GM23248 (cell line): ENCODE results near the gene RAPGEF2. TPM values are rescaled to one million over a fixed set of nuclear protein-coding genes. Genes with fewer than 3 reads are reported as not detected.

Experiments used
- DNase-seq: peaks from one replicate; pipeline ENCODE4 v3.0.0-alpha.2; 2015
- H2AFZ ChIP-seq: fragments of 200-600 bp; sonication (generic); 2 replicates; pipeline ENCODE4 v1.6.1; 2016; ENCODE audit warnings: antibody characterized with exemption
- H3F3A ChIP-seq: fragments of 200-600 bp; sonication (generic); 2 replicates; pipeline ENCODE4 v1.6.1; 2016; ENCODE audit warnings: mild to moderate bottlenecking, antibody characterized with exemption, mixed run types; ENCODE audit not compliant: insufficient read depth
- H3K27ac ChIP-seq: fragments of 200-600 bp; sonication (generic); 2 replicates; pipeline ENCODE4 v1.5.1; 2016; ENCODE audit warnings: mild to moderate bottlenecking
- H3K27me3 ChIP-seq: fragments of 200-600 bp; sonication (generic); replicated peaks from 2 replicates; pipeline ENCODE4 v1.6.1; 2016; ENCODE audit warnings: mild to moderate bottlenecking; ENCODE audit not compliant: insufficient read depth
- H3K36me3 ChIP-seq: fragments of 200-600 bp; sonication (generic); 2 replicates; pipeline ENCODE4 v1.6.1; 2016; ENCODE audit warnings: low read depth, mild to moderate bottlenecking
- H3K4me1 ChIP-seq: fragments of 200-600 bp; sonication (generic); 2 replicates; pipeline ENCODE4 v1.6.1; 2016; ENCODE audit warnings: mild to moderate bottlenecking; ENCODE audit not compliant: insufficient read depth
- H3K4me2 ChIP-seq: fragments of 200-600 bp; sonication (generic); one replicate; pipeline ENCODE4 v1.6.1; 2016; ENCODE audit warnings: mild to moderate bottlenecking; ENCODE audit not compliant: unreplicated experiment
- H3K4me3 ChIP-seq: fragments of 200-600 bp; sonication (generic); 2 replicates; pipeline ENCODE4 v1.5.1; 2016; ENCODE audit warnings: mild to moderate bottlenecking
- H3K79me2 ChIP-seq: fragments of 200-600 bp; sonication (generic); 2 replicates; pipeline ENCODE4 v1.6.1; 2016; ENCODE audit warnings: mild to moderate bottlenecking; ENCODE audit not compliant: insufficient read depth
- H3K9ac ChIP-seq: fragments of 200-600 bp; sonication (generic); 2 replicates; pipeline ENCODE4 v1.6.1; 2016; ENCODE audit warnings: mild to moderate bottlenecking
- H3K9me2 ChIP-seq: fragments of 200-600 bp; sonication (generic); 2 replicates; pipeline ENCODE4 v1.6.1; 2016; ENCODE audit warnings: mixed run types, mild to moderate bottlenecking, moderate library complexity; ENCODE audit not compliant: insufficient read depth
- H3K9me3 ChIP-seq: fragments of 200-600 bp; sonication (generic); one replicate; pipeline ENCODE4 v1.6.1; 2017; ENCODE audit warnings: low read depth
- H4K20me1 ChIP-seq: fragments of 200-600 bp; sonication (generic); 2 replicates; pipeline ENCODE4 v1.6.0; 2016; ENCODE audit not compliant: insufficient read depth
- EZH2 ChIP-seq: fragments of 200-600 bp; sonication (generic); IDR thresholded peaks from 2 replicates; pipeline ENCODE4 v1.6.1; 2018; ENCODE audit warnings: antibody characterized with exemption, mild to moderate bottlenecking; ENCODE audit not compliant: insufficient read depth, poor library complexity, severe bottlenecking
- EZH2phosphoT487 ChIP-seq: fragments of 200-600 bp; sonication (generic); IDR thresholded peaks from 2 replicates; pipeline ENCODE4 v1.6.1; 2018; ENCODE audit warnings: antibody characterized with exemption, moderate library complexity, mild to moderate bottlenecking, low read depth; ENCODE audit not compliant: insufficient read depth
- WGBS, 2 experiments: methylation state at CpG; one replicate each; pipeline ENCODE4 v1.1.6; 2015 to 2017; ENCODE audit warnings: low lambda C conversion rate in 2 of 2, low coverage in 1 of 2; ENCODE audit errors: missing lambda C conversion rate in 2 of 2; 5-methylcytosine and 5-hydroxymethylcytosine counted together
- in situ Hi-C: fragments of 300-500 bp; cut with MboI; formaldehyde crosslinking; loops from 2 replicates; pipeline ENCODE4 v1.15.0; 2020
- polyA plus RNA-seq: library from polyadenylated mRNA; unstranded; fragments of >200 nt; fragmentation: Nextera tagmentation; extraction: Ambion mirVana; gene quantifications from 2 replicates; pipeline ENCODE4 v1.2.1, GENCODE V29; 2016
- total RNA-seq: library from RNA; depleted of rRNA; stranded (reverse); fragments of >200 nt; shearing (Covaris generic); gene quantifications from 2 replicates; pipeline ENCODE4 v1.2.3, GENCODE V29; 2014; rRNA removed

Gene RAPGEF2
- total RNA-seq (20.6 and 21.7 TPM in 2 replicates), polyA plus RNA-seq (5.3 and 6.6 TPM in 2 replicates)

GRCh38 chr4:159102622-159103383, at the start of gene RAPGEF2:
Gene RAPGEF2, plus strand, starts transcription at chr4:159103079. Its CDS starts 1,084 bp downstream, at chr4:159104163.
- Histone ChIP-seq H3F3A (peaks cover 21% of the 10 kb centered on the region), H3K4me2 (peak within 1 kb of the TSS; percentile 91), H3K9ac (peak within 1 kb of the TSS; percentile 95), H3K9me2 (no peaks in the 10 kb centered on the region), H3K27ac (peak within 1 kb of the TSS; percentile 72), H3K4me1 (peaks cover 27% of the 10 kb centered on the region), H3K36me3 (no peaks in the 10 kb centered on the region; the same call in 1 of the 2 replicates), H3K9me3 (no peaks in the 10 kb centered on the region), H3K79me2 (peaks cover 38% of the 10 kb centered on the region), H2AFZ (peak within 1 kb of the TSS; percentile 93), H3K27me3 (peaks cover 13% of the 10 kb centered on the region), H3K4me3 (peak within 1 kb of the TSS; percentile 98), H4K20me1 (peaks cover 6% of the 10 kb centered on the region; the same call in 1 of the 2 replicates)
- TF ChIP-seq EZH2phosphoT487, result no peak
- in situ Hi-C loops, result no loop called here
- 0 to 1% methylated on average over 42 to 70 of the region's 100 CpGs for WGBS, 2 experiments
- peak; percentile 96 for DNase-seq

- no peak for DNase-seq
- H3K27me3 ChIP-seq, result peaks cover 22% of the 10 kb centered on the region
- H2AFZ ChIP-seq, result no peak overlapping the region
- H3K79me2 ChIP-seq, result no peaks in the 10 kb centered on the region
- H3K9me2 ChIP-seq, result no peaks in the 10 kb centered on the region
- no peaks in the 10 kb centered on the region for H3K36me3 ChIP-seq
- no peaks in the 10 kb centered on the region for H3F3A ChIP-seq
- in situ Hi-C loops, result no loop called here
- no peak overlapping the region for H3K4me2 ChIP-seq
- 84 to 92% methylated on average over 2 of the region's 2 CpGs for WGBS, 2 experiments
- TF ChIP-seq EZH2, result no peak
- TF ChIP-seq EZH2phosphoT487, result no peak
- H3K4me1 ChIP-seq, result no peaks in the 10 kb centered on the region
- H3K9me3 ChIP-seq, result no peaks in the 10 kb centered on the region
- H3K4me3 ChIP-seq, result no peak overlapping the region
- H3K9ac ChIP-seq, result no peak overlapping the region
- no peak overlapping the region for H3K27ac ChIP-seq
- H4K20me1 ChIP-seq, result no peaks in the 10 kb centered on the region
Measured at GRCh38 chr4:159055833-159056232, 47.0 kb upstream of the RAPGEF2 start.

GRCh38 chr4:159060161-159060560, 42.7 kb upstream of the RAPGEF2 start:
- H3K27me3 ChIP-seq, result peaks cover 17% of the 10 kb centered on the region
- no peaks in the 10 kb centered on the region for H3K79me2 ChIP-seq
- no peaks in the 10 kb centered on the region for H3K9me3 ChIP-seq
- H3K27ac ChIP-seq, result no peak overlapping the region
- H3K9me2 ChIP-seq, result no peaks in the 10 kb centered on the region
- WGBS, 2 experiments, result 63 to 72% methylated on average over 3 of the region's 3 CpGs
- no peaks in the 10 kb centered on the region for H3K36me3 ChIP-seq
- H3F3A ChIP-seq, result no peaks in the 10 kb centered on the region
- no peak for DNase-seq
- no peaks in the 10 kb centered on the region for H3K4me1 ChIP-seq
- H4K20me1 ChIP-seq, result no peaks in the 10 kb centered on the region
- in situ Hi-C loops, result no loop called here
- no peak overlapping the region for H3K9ac ChIP-seq
- TF ChIP-seq EZH2 (no peak), EZH2phosphoT487 (no peak)
- H3K4me3 ChIP-seq, result no peak overlapping the region
- no peak overlapping the region for H3K4me2 ChIP-seq
- no peak overlapping the region for H2AFZ ChIP-seq

GRCh38 chr4:159062381-159062780, 40.5 kb upstream of the RAPGEF2 start:
- H3K36me3 ChIP-seq, result no peaks in the 10 kb centered on the region
- DNase-seq, result no peak
- no peaks in the 10 kb centered on the region for H3K79me2 ChIP-seq
- in situ Hi-C loops, result no loop called here
- no peak overlapping the region for H2AFZ ChIP-seq
- H3K9me2 ChIP-seq, result no peaks in the 10 kb centered on the region
- H3K27me3 ChIP-seq, result peaks cover 5% of the 10 kb centered on the region; the same call in 1 of the 2 replicates
- H4K20me1 ChIP-seq, result no peaks in the 10 kb centered on the region
- WGBS, 2 experiments, result 40 to 43% methylated on average over 2 of the region's 2 CpGs
- TF ChIP-seq EZH2phosphoT487, result no peak
- TF ChIP-seq EZH2, result no peak
- H3K4me3 ChIP-seq, result no peak overlapping the region
- no peak overlapping the region for H3K4me2 ChIP-seq
- no peak overlapping the region for H3K9ac ChIP-seq
- H3K4me1 ChIP-seq, result no peaks in the 10 kb centered on the region
- no peaks in the 10 kb centered on the region for H3K9me3 ChIP-seq
- no peaks in the 10 kb centered on the region for H3F3A ChIP-seq
- H3K27ac ChIP-seq, result no peak overlapping the region
